ENCODE measurements around the gene ASTL.
"Not testable (repeated sequence)": the region's sequence is repeated elsewhere in the genome, so short reads cannot be mapped to it uniquely, and the experiment has no call there.

The ASTL gene

GRCh38 chr2:96099861-96100798 lies 38.2 kb downstream of the ASTL start:
- no peak for DNase-seq (ENCODE audit: low read depth, low spot score)

- DNase-seq (ENCODE audit: low read depth, low spot score): no peak
Measured at GRCh38 chr2:96098900-96099590, 39.3 kb downstream of the ASTL start.

GRCh38 chr2:96097951-96098823 lies 40.1 kb downstream of the ASTL start:
- DNase-seq (ENCODE audit: low read depth, low spot score): no peak

GRCh38 chr2:96097441-96097840 lies 40.9 kb downstream of the ASTL start:
- DNase-seq (ENCODE audit: low read depth, low spot score): no peak

- DNase-seq (ENCODE audit: low read depth, low spot score): no peak
Measured at GRCh38 chr2:96095116-96095636, 43.1 kb downstream of the ASTL start.

GRCh38 chr2:96093528-96093927 lies 44.8 kb downstream of the ASTL start:
- DNase-seq (ENCODE audit: low read depth, low spot score): no peak

- DNase-seq (ENCODE audit: low read depth, low spot score): no peak
Measured at GRCh38 chr2:96092951-96093350, 45.4 kb downstream of the ASTL start.

GRCh38 chr2:96092573-96092877 lies 45.8 kb downstream of the ASTL start:
- no peak for DNase-seq (ENCODE audit: low read depth, low spot score)

GRCh38 chr2:96091711-96092572 lies 46.4 kb downstream of the ASTL start:
- DNase-seq (ENCODE audit: low read depth, low spot score): no peak

GRCh38 chr2:96091141-96091710 lies 47.1 kb downstream of the ASTL start:
- no peak for DNase-seq (ENCODE audit: low read depth, low spot score)

- no peak for DNase-seq (ENCODE audit: low read depth, low spot score)
Measured at GRCh38 chr2:96090196-96090926, 47.9 kb downstream of the ASTL start.

GRCh38 chr2:96089356-96090195 lies 48.7 kb downstream of the ASTL start:
- DNase-seq (ENCODE audit: low read depth, low spot score): no peak

- no peak for DNase-seq (ENCODE audit: low read depth, low spot score)
Measured at GRCh38 chr2:96088340-96089335, 49.7 kb downstream of the ASTL start.

GRCh38 chr2:96087130-96087529 lies 51.2 kb downstream of the ASTL start:
- no peak for DNase-seq (ENCODE audit: low read depth, low spot score)

- DNase-seq (ENCODE audit: low read depth, low spot score): no peak
Measured at GRCh38 chr2:96085541-96086355, 52.6 kb downstream of the ASTL start.

GRCh38 chr2:96084858-96085518 lies 53.3 kb downstream of the ASTL start:
- not testable (repeated sequence) for DNase-seq (ENCODE audit: low read depth, low spot score)

All from smooth muscle cell of the brain vasculature (primary cell).